ENCODE measurements around the gene RBFOX1.

The RBFOX1 gene

DNA sequence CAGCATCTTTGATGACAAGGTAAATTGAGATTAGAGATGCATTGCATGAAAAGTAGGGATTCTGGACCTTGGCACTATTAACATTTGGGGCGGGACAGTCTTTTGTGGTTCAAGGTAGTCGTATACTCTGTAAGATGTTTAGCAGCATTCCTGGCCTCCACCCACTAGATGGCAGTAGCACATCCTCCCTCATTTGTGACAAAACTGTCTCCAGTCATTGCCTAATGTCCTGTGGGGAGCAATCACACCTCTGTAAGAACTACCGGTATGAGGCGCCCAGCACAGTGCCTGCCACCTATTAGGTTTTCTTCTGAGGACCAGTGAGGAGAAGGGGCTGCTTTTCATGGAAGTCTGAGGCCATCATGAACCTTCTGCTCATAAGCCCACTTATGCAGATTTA, 180.8 kb downstream of the RBFOX1 start:
- in situ Hi-C loops (cut with MboI; ENCODE audit: low sequenced_read_pairs) = no loop called here

DNA sequence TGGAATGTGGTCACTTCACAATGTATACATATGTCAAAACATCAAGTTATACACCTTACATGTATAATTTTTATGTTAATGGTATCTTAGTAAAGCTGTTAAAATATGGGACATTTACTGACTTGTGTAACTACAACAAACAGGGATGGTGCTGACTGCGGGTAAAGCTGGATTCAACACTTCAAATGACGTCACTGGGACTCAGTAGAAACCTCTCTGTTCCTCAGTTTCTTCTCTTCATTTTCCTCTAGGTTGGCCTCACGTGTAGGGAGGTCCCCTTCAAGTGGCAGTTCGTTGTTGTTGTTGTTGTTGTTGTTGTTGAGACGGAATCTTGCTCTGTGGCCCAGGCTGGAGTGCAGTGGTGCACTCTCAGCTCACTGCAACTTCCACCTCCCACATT, 182.9 kb downstream of the RBFOX1 start:
- in situ Hi-C loops (cut with MboI; ENCODE audit: low sequenced_read_pairs) = no loop called here

DNA sequence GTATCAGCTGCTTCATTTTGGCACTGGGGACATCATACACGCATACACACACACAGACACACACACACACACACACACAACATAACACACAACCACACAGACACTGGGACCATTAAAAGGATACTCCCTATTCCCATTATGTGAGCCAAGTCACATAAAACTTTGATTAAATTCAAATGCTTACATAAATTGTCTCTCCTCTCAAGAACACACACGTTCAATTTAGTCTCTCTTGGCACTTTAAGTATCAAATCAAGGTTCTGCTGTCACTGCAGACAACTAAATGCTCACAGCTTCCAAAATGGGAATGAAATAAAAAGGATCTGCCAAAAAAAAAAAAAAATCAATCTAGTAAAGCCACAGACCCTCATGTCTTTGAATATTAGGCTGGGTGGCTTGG, 184.9 kb downstream of the RBFOX1 start:
- in situ Hi-C loops (cut with MboI; ENCODE audit: low sequenced_read_pairs) = no loop called here

DNA sequence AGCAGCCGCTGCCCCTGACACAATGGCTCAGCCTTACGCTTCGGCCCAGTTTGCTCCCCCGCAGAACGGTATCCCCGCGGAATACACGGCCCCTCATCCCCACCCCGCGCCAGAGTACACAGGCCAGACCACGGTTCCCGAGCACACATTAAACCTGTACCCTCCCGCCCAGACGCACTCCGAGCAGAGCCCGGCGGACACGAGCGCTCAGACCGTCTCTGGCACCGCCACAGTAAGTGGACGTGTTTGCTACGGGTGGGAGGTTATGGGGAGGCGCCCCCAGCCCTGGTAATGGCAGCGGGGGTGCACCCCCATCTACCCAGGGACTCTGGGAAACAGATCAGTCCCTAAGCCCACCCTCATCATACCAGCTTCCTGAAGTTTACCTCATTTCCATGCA, 185.5 kb downstream of the RBFOX1 start:
- in situ Hi-C loops (cut with MboI; ENCODE audit: low sequenced_read_pairs) = no loop called here

DNA sequence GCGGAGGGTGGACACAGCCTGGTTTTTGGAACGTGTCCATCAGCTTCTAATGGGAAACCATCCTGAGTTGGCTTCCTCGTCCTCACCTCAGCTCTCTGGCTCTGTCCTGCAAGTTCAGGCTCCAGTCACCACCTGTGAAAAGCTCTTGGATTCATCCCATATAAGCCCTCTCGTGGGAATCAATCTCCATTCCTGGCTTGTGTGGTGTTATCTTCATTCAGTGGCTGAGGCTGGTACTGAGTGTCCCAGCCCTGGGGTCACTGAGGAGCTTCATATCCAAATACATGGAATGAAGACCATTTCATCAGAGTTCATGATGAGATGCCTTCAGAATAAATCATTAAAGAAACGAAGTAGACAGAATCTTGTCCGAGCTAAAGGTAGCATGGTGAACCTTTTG, 189.2 kb downstream of the RBFOX1 start:
- in situ Hi-C loops (cut with MboI; ENCODE audit: low sequenced_read_pairs) = no loop called here

DNA sequence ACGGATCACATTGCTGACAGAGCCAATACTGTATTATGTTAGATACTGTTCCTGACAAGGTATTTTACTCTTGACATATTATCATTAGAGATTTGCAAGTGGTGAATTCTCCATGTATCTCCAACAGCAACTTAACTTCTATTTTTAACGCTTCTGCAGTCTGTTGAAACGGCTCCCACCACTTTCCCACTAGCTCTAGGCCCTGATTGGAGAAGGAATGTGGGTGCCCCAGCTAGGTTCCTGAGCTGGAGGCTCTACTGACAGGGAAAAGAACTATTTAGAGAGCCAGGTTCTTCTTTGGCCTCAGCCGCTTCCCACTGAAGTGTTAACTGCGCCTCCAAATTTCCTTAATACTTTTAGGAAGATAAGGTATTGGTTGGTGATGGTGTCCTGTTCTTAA, 191.8 kb downstream of the RBFOX1 start:
- in situ Hi-C loops (cut with MboI; ENCODE audit: low sequenced_read_pairs) = no loop called here

DNA sequence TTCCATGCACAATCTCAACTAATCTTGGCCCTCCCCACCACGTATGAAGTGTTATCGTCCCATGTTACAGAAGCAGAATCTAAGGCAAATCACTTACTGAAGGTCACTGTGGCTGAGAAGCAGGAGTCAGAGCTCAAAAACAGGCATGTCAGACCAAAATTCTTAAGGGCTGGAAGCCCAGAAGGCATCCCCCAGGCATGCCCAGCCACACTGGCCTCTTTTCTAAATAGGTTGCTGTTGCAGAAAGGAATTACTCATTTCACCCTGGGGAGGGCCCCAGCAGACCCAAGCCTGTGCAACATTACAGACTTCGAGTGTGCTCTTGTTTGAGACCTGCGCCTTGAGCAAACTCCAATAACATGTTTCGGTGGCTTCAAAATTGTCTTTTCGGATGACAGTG, 194.1 kb downstream of the RBFOX1 start:
- in situ Hi-C loops (cut with MboI; ENCODE audit: low sequenced_read_pairs) = no loop called here

DNA sequence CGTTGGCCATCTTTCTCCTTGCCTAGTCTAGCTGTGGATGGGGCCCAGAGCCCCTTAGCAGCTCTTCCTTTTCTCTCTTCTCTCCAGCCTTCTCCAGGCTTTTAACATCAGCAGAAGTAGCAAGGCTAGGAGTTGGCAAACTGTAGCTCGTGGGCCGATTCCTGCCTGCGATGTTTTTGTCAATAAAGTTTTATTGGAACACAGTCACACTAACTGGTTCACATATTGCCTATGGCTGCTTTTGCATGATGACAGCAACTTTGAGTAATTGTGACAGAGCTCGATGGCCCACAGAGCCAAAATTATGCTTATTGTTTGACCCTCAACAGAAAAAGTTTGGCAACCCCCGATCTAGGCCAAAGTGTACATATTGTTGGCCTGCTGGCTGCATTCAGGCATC, 199.9 kb downstream of the RBFOX1 start:
- in situ Hi-C loops (cut with MboI; ENCODE audit: low sequenced_read_pairs) = no loop called here

DNA sequence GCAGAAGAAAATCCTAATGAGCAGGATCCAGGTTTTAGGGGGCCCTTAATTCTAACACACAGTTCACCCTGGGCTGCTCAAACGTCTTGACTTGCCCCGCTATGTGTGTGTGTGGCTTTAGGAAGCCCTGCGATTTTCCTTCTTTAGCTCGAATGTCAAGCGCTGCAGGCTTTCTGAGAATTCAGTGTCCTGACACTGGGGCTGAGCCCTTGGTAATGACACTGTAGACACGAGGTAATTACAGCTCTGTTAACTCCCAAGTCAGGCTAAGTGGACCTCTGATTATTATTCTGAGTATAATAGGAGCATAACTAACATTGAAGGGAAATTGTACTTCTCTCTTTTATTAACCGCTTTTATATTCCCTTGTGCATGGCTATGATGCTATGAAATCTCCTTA, 202.1 kb downstream of the RBFOX1 start:
- in situ Hi-C loops (cut with MboI; ENCODE audit: low sequenced_read_pairs) = no loop called here

DNA sequence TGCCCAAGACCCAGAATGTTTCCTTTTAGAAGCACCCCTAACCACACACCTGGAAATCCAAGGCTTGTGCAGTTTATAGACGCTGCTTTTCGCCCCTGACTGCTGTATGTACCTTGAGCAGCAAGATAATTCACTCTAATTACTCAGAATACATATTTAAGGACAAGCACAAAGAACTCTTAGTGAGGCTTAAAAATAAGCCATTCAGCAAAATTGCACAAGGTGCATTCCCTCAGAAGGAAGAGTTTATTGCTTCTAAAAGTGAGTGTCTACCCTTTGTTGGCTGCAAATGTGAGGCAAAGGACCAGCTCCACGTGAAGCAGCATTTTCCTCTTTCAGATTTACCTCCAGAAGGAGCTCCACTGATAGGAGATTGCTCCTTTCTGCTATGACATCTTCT, 208.4 kb downstream of the RBFOX1 start:
- in situ Hi-C loops (cut with MboI; ENCODE audit: low sequenced_read_pairs) = no loop called here

DNA sequence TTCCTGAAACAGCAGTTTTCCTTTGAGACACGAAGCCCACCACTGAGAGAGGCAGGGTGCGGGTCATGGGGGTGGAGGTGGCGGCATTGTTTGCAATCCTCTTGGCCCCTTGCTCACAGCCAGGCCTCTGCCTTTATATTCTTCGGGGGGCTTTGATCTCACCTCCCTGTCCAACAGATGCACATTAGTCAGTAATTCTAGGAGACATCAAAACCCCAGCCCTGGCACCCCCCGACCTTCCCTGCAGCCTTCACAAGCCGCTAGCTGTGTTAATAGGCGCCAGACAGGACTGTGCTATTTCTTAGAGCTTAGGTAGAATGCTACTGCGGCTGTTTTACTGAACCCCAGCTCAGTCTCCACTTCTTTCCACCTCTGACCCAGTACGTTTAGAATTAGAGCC, 212.6 kb downstream of the RBFOX1 start:
- in situ Hi-C loops (cut with MboI; ENCODE audit: low sequenced_read_pairs) = no loop called here

DNA sequence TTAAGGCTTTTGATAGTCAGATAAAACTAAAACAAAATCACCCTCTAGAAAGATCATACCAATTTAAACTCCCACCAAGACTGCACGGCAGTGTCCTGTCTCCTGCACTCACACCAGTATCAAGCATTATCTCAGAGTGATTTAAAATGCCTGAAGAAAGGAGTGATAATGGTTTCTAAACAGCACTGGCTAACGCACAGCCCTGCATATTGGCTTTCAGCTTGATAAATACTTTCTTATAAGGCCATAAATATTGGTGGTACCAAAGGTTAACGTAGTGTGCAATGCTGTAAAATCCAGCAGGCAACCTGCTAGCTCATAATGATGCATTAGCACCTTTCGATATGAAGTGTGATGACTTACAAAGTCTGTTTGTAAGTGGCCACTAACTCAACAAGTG, 214.3 kb downstream of the RBFOX1 start:
- in situ Hi-C loops (cut with MboI; ENCODE audit: low sequenced_read_pairs) = no loop called here

DNA sequence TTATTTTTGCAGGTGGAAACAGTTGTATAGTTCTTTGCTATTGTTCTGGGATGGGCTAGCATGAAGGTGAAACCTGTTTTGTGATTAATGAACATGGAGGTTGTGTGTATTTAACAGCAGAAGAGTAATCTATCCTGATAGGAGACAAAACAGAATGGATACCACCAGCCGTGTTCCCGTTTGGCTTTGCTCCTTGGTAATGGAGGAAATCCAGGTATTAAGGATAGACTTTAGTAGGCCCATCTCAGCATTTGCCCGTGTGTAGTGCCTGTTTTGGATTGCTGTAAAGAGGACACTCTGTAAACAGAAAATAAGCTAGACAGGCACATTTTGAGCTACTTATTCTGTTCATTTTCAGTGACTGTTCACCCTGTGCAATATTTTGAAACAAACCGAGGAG, 215.1 kb downstream of the RBFOX1 start:
- in situ Hi-C loops (cut with MboI; ENCODE audit: low sequenced_read_pairs) = no loop called here

DNA sequence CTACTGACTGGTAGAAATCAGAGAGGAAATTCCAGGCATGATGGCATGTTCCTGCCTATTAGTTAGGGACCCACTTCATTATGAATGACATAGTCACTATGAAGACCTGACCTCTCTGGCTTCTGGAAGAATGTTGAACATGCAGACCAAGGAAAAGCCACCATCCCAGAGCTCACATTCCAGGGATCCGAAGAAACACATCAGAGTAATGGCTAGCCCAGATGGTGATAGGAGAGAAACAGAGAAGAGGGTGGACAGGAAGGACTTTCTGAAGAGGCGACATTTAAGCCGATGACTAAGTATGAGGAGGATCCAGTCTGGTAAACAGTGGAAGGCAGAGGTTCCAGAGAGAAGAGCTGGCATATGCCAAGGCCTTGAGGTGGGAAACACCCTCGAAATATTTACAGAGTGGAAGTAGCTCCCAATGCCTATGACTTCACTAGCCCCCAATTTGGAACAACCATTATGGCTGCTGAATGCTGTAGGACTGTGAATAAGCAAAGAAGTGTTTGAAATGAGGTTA, 216.2 kb downstream of the RBFOX1 start:
- in situ Hi-C loops (cut with MboI; ENCODE audit: low sequenced_read_pairs) = no loop called here

DNA sequence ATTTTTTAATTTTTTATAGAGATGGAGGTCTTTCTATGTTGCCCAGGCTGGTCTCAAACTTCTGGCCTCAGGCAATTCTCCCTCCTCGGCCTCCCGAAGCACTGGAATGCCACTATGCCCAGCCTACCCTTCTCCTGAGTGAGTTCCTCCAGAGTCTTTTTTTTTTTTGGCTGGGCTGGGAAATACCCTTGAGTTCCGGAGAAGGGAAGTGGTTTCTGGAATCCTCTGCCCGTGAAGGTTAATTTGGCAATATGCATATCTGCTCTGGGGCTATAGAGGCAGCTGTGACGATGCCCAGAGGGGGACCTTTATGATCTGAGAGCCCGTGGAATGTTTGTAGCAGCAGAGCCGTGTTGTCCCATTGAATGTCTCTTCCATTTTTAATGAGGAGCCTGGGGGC, 217.5 kb downstream of the RBFOX1 start:
- in situ Hi-C loops (cut with MboI; ENCODE audit: low sequenced_read_pairs) = no loop called here

DNA sequence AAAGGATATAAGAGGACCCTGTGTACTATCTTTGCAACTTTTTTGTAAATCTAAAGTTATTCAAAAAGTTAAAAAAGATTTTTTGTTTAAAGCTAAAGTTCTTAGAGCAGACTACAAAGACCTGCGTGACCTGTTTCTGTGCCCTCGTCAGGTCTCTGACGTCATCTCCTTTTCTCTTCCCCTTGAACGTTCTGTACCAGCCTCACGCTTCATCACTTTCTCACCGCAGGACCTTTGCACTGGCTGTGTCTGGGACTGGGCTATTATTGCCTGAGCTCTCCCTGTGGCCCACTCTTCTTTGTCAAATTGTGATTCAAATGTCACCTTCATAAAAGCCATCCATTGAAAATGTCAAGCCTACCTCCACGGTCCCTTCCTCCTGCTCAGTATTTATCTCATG, 222.8 kb downstream of the RBFOX1 start:
- in situ Hi-C loops (cut with MboI; ENCODE audit: low sequenced_read_pairs) = no loop called here

DNA sequence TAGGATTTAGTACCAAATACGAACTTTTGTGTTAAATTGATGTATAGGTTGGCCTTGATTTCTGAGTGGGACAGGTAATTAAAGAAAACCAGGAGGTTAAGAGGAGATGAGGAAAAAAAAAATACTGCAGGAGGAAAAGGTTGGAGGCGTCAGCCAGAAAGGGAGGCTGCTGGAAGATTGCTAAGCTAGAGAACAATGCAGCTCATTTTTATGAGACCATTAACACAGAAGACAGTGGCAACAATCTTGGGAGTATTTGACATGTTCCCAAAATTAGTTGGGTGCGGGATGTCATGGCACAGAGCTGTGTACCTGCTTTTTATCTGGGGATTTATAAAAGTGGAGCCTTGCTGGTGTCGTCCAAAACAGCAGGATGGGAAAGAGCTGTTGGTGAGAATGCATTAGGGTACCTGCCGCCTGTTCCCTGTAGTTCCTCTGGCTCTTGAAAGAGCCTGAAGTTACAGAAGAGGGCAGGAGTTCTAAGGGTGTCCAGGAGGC, 229.3 kb downstream of the RBFOX1 start:
- in situ Hi-C loops (cut with MboI; ENCODE audit: low sequenced_read_pairs) = no loop called here

DNA sequence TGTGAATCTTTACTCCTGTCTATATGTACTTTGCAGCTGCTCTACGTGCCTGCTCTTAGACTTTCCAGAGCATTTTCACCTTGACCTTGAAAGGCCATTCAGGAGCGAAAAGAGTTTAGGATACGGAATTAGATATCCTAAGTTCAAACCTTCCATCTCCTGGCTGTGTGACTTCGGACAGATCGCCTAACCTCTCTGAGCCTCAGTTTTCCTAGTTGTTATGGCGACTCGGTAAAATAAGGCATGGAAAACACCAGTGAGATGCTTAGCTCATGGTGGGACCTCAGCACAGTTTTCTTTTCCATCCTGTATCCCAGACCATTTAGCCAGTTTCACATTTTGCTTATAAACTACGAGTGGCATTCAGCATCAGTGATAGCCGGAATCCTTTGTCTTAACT, 233.7 kb downstream of the RBFOX1 start:
- in situ Hi-C loops (cut with MboI; ENCODE audit: low sequenced_read_pairs) = no loop called here

DNA sequence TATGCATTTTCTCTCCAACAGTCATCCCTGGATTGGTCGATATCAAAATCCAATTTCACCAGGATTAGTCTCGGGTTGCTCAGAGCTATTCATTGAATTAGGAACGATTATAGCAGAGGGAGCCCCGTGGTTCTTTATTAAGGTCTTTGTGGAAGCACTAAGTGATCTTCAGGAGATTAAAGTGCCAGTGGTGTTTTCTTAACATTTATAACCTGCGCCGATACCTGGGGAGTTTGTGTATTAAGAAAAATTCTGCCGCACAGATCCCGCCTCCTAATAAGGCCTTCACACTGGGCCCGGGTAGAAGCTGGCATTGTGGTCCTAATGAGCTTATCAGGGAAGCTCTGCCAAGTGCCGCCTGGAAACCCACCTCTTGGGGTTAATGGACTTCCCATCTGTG, 238.7 kb downstream of the RBFOX1 start:
- in situ Hi-C loops (cut with MboI; ENCODE audit: low sequenced_read_pairs) = no loop called here

DNA sequence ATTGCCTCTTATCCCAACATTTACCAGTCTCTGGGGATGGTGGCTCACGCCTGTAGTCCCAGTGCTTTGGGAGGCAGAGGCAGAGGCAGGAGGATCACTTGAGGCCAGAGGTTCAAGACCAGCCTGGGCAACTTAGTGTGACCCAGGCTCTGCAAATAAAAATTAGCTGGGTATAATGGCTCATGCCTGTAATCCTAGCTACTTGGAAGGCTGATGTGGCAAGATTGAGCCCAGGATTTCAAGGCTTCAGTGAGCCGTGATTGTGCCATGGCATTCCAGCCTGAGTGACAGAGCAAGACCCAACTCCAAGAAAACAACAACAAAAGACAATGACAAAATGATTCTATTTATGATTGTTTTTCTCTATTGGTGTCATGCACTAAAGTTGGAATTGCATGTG, 244.9 kb downstream of the RBFOX1 start:
- in situ Hi-C loops (cut with MboI; ENCODE audit: low sequenced_read_pairs) = no loop called here

DNA sequence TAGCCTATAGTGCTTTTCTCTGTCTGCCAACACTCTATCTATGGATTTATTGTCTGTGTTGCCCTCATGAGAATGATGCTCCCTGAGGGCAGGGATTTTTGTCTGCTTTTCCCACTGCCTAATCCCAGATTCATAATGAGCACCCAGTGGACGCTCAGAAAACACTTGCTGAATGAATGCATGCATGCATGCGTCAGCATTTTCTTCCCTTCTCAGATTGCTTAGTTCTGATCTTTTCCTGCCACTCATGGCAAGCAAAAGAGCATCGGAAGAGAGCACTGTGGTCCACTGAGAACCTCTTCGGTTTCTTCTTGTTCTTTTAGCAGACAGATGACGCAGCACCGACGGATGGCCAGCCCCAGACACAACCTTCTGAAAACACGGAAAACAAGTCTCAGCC, 246.8 kb downstream of the RBFOX1 start:
- in situ Hi-C loops (cut with MboI; ENCODE audit: low sequenced_read_pairs) = no loop called here

DNA sequence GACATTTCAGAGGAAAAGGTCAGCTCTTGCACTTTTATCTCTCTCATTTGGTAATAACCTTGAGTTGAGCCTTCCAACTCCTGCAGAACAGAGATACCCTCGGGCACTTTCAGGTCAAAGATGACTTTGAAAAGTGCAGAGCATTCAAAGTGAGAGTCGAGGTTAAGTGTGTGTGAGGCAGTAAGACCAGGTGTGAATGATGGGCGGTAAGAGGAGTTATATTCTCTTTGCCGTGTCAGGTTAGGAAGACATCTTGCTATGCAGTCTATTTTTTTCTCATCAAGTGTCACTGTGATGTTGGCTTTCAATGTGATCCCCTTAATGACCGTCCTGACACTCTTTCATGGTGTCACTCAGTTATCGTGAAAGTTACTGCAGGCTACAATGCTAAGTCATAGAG, 248.5 kb downstream of the RBFOX1 start:
- in situ Hi-C loops (cut with MboI; ENCODE audit: low sequenced_read_pairs) = no loop called here

DNA sequence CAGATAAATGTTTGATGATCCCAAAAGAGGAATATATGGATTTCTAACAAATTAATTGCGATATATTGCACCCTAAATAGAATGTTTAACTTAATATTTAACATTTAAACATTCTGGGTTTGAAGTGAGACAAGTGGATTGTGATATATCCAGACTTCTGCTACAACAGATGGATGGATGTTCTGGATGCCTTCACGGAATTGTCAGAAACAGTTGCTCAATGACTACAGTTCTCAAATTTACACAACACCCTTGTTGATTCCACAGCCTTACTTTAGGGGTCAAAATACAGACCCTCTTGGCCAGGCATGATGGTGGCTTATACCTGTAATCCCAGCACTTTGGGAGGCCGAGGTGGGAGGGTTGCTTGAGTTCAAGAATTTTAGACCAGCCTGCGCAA, 250.8 kb downstream of the RBFOX1 start:
- in situ Hi-C loops (cut with MboI; ENCODE audit: low sequenced_read_pairs) = no loop called here

DNA sequence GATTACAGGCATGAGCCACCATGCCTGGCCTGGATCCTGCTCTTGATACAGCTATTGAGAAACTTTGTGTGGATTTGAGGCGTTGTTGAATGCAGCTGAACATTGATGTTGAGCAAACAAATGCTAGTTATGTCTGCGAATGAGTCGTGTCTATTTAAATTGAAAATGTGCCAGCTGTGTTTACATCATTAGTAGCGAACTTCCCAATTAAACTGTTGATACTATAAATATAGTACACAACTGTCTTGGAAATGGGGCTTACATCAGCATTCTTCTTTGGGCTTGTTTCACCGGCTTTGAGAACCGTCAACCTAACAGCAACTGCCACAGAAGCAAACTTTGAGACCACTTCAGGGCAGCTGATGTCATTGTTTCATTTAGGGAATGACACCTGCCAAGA, 251.9 kb downstream of the RBFOX1 start:
- in situ Hi-C loops (cut with MboI; ENCODE audit: low sequenced_read_pairs) = no loop called here

All from HL-60/S4 treated with phorbol 12-myristate 13-acetate at 8.2 ng/mL for 4 days and 3 days (cell line).